Heart left ventricle (tissue), 16 donors: Measurements from ENCODE around the gene ELP1. TPM values are rescaled to one million over a fixed set of nuclear protein-coding genes. Genes with fewer than 3 reads are reported as not detected.

Source experiments
- ATAC-seq, 4 donors: fragments of 200-7000 bp; cut with Tn5 transposase; one replicate each; pipeline ENCODE4 v1.9.1; 2020 to 2022; ENCODE audit warnings: moderate library complexity in 4 of 4, mild to moderate bottlenecking in 3 of 4, moderate number of reproducible peaks in 1 of 4
- DNase-seq, 5 donors: peaks; one replicate each; pipeline ENCODE4 v3.0.0-alpha.2; 2020
- H3K27ac ChIP-seq, 12 donors: fragments of 200-600 bp; sonication (generic) in 4 of 12; one replicate each; pipeline versions ENCODE4 v1.5.0 to v1.8.0; 2016 to 2022; ENCODE audit warnings: mild to moderate bottlenecking in 2 of 12
- H3K27me3 ChIP-seq, 9 donors: fragments of 200-600 bp; sonication (generic) in 2 of 9; one replicate each; pipeline versions ENCODE4 v1.5.1 to v1.8.0; 2016 to 2022; ENCODE audit warnings: mild to moderate bottlenecking in 3 of 9
- H3K36me3 ChIP-seq, 9 donors: fragments of 200-600 bp; sonication (generic) in 2 of 9; one replicate each; pipeline versions ENCODE4 v1.5.0 to v1.8.0; 2018 to 2022; ENCODE audit warnings: mild to moderate bottlenecking in 2 of 9
- H3K4me1 ChIP-seq, 12 donors: fragments of 200-600 bp; sonication (generic) in 4 of 12; one replicate each; pipeline versions ENCODE4 v1.5.0 to v1.8.0; 2016 to 2022; ENCODE audit warnings: mild to moderate bottlenecking in 3 of 12
- H3K4me3 ChIP-seq, 12 donors: fragments of 200-600 bp; sonication (generic) in 4 of 12; one replicate each; pipeline versions ENCODE4 v1.5.0 to v1.8.0; 2017 to 2022; ENCODE audit warnings: mild to moderate bottlenecking in 9 of 12, moderate library complexity in 4 of 12
- H3K9me3 ChIP-seq, 12 donors: fragments of 200-600 bp; sonication (generic) in 4 of 12; one replicate each; pipeline versions ENCODE4 v1.5.0 to v1.8.0; 2016 to 2022; ENCODE audit warnings: mild to moderate bottlenecking in 1 of 12
- POLR2A ChIP-seq, 2 donors: fragments of 450-650 bp; IDR thresholded peaks; one replicate each; pipeline ENCODE4 v1.6.1; 2017; ENCODE audit warnings: antibody characterized with exemption in 2 of 2, mild to moderate bottlenecking in 2 of 2, moderate library complexity in 2 of 2
- WGBS, 4 donors: extraction: QIAGEN DNeasy Blood & Tissue Kit in 2 of 4; methylation state at CpG; one replicate each; pipeline versions ENCODE4 v1.1.5 to v1.1.7; 2013 to 2018; 5-methylcytosine and 5-hydroxymethylcytosine counted together
- intact Hi-C, 10 donors: fragments of 100-400 bp; cut with DNase I; formaldehyde crosslinking; loops; one replicate each; pipeline versions ENCODE4 v1.11.1 to v1.14.2; 2022
- polyA plus RNA-seq, 2 donors: library from polyadenylated mRNA; stranded (reverse); fragments of 200-250 nt; gene quantifications; one replicate each; pipeline ENCODE4 v1.2.3, GENCODE V29; 2013
- total RNA-seq, 9 donors: library from RNA; depleted of rRNA in 2 of 9; stranded (reverse); fragments of >200 nt in 2 of 9; fragmentation: NEBNext Ultra II Directional in 3 of 9; extraction: Animal tissue kit (Norgen Biotek cat#: 25700) in 3 of 9; gene quantifications; one replicate each; pipeline versions ENCODE4 v1.1.0 to v1.2.4, GENCODE V29; 2016 to 2023
- TF ChIP-seq, protein P1 (sequence below), 12 donors: fragments of 200-600 bp; sonication (generic) in 4 of 12; IDR thresholded peaks; one replicate each; pipeline versions ENCODE4 v1.5.0 to v1.8.0; 2018 to 2022; ENCODE audit warnings: antibody characterized with exemption in 12 of 12, mild to moderate bottlenecking in 5 of 12
- donor health status: ischemic (EF 13 %, LVEDD 7.1; RV severe dilation, severe dysfunction).
- donor health status: healthy with polysubstance abuse.
- donor health status: DM: no; HTN: yes; CAD: no.
- donor health status: DM: no; HTN: no; CAD: no.
- donor health status: ischemic (EF 25% LVEDD 6.9; RV normal size, moderate dysfunction).
- donor health status: ischemic (EF 25% LVEDD 5.7; RV mildly dilated, moderate dysfunction).
- donor health status: healthy.
- donor health status: DM: yes; HTN: yes; CAD: no.
- donor health status: ischemic (EF 35%, LVEDD 5.7; RV mildly dilated, moderate dysfunction).
- donor health status: nonischemic (EF 11% LVEDD 7.7; RV severe dilation, severe dysfunction).
- donor health status: DM: yes; HTN: yes; CAD: no.
- donor health status: PGD.
- donor health status: ischemic (EF 29% LVEDD 5.4; RV normal size, mild dysfunction).
- donor health status: nonischemic (EF 23%, LVEDD 6.1; RV moderate dilation, normal function).

The ELP1 gene
- total and polyA plus RNA-seq, 11 donors: 7.8 to 32.0 (median 20.5) TPM

GRCh38 chr9:108860764-108861163, 73.2 kb downstream of the ELP1 start:
- TF ChIP-seq POLR2A (IDR thresholded peaks at IDR 0.05): no peak
- TF ChIP-seq, protein P1, sequence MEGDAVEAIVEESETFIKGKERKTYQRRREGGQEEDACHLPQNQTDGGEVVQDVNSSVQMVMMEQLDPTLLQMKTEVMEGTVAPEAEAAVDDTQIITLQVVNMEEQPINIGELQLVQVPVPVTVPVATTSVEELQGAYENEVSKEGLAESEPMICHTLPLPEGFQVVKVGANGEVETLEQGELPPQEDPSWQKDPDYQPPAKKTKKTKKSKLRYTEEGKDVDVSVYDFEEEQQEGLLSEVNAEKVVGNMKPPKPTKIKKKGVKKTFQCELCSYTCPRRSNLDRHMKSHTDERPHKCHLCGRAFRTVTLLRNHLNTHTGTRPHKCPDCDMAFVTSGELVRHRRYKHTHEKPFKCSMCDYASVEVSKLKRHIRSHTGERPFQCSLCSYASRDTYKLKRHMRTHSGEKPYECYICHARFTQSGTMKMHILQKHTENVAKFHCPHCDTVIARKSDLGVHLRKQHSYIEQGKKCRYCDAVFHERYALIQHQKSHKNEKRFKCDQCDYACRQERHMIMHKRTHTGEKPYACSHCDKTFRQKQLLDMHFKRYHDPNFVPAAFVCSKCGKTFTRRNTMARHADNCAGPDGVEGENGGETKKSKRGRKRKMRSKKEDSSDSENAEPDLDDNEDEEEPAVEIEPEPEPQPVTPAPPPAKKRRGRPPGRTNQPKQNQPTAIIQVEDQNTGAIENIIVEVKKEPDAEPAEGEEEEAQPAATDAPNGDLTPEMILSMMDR (IDR thresholded peaks at IDR 0.05): no peak
- Histone ChIP-seq H3K4me1 (peaks cover 0 to 1% (median 0%) of the 10 kb centered on the region in 12 donors), H3K27ac (no peak overlapping the region), H3K4me3 (no peak overlapping the region), H3K27me3 (no peaks in the 10 kb centered on the region), H3K36me3 (no peaks in the 10 kb centered on the region), H3K9me3 (no peaks in the 10 kb centered on the region)
- ATAC-seq: no peak
- WGBS, 4 donors: 83 to 96% (median 95%) methylated on average over 1 to 2 of the region's 2 CpGs
- intact Hi-C loops: no loop called here
- no peak for DNase-seq

DNA sequence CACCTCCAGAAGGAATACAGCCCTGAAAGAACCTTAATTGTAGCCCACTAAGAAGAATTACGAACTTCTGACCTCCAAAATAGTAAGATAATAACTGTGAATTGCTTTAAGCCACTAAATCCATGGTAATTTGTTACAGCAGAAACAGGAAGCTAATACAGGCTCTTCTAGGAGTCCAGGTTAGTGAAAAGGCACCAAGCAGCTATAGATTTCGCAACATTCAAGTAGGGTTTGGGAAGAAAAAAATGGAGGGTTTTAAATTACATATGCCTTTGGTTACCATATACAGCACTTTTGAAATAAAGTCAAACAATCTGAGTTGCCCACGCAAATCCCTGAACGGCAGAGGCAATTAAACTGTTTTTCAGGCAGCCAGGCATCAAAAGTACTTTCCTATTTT, 73.6 kb downstream of the ELP1 start:
- H3K36me3 ChIP-seq: no peaks in the 10 kb centered on the region
- no peak for ATAC-seq
- H3K4me1 ChIP-seq: no peaks in the 10 kb centered on the region
- DNase-seq: no peak
- TF ChIP-seq, protein P1 (IDR thresholded peaks at IDR 0.05): no peak
- no peak for TF ChIP-seq POLR2A (IDR thresholded peaks at IDR 0.05)
- no peak overlapping the region for H3K27ac ChIP-seq
- no peaks in the 10 kb centered on the region for H3K27me3 ChIP-seq
- intact Hi-C loops: no loop called here
- 83 to 92% (median 91%) methylated on average over 4 of the region's 4 CpGs for WGBS, 4 donors
- no peak overlapping the region for H3K4me3 ChIP-seq
- H3K9me3 ChIP-seq: no peaks in the 10 kb centered on the region

DNA sequence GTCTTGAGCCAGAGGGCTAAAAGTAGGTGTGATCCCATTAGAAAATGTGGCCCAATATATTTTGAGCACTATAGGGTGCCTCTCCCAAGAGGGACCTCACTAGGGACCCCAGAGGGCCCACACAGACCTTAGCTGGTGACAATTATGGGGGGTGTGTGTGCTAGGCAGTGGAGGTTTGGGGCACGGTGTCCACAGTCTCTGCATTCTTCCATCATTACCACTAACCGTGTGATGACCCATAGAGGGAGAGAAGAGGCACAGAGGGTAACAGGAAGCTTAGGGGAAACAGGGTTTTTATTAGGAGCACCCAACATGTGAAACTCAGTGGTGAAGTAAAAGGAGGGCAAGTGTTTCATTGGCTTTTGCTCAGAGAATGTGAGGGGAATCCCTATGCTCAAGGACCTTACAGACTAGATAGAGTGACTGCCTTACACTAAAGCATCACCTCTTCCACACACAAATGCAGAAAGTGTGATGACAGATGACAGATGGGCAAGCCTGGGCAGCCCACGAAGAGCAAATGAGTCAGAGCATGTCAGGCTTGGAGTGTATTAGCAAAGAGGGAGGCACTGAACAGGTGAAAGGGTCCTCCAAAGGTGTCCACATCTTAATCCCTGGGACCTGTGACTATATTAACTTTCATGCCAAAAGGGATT, 74.3 kb downstream of the ELP1 start:
- Histone ChIP-seq H3K4me1 (no peaks in the 10 kb centered on the region), H3K27ac (no peak overlapping the region), H3K27me3 (no peaks in the 10 kb centered on the region), H3K9me3 (no peaks in the 10 kb centered on the region), H3K4me3 (no peak overlapping the region), H3K36me3 (no peaks in the 10 kb centered on the region)
- DNase-seq (no peak), ATAC-seq (no peak)
- no peak for TF ChIP-seq POLR2A (IDR thresholded peaks at IDR 0.05)
- TF ChIP-seq, protein P1 (IDR thresholded peaks at IDR 0.05): no peak
- whole genome bisulfite sequencing, 4 donors: 65 to 79% (median 77%) methylated on average over 3 of the region's 3 CpGs
- intact Hi-C loops: no loop called here

GRCh38 chr9:108857572-108857971, 76.4 kb downstream of the ELP1 start:
- TF ChIP-seq POLR2A (IDR thresholded peaks at IDR 0.05): no peak
- TF ChIP-seq, protein P1 (IDR thresholded peaks at IDR 0.05): no peak
- no peak for DNase-seq
- 83 to 94% (median 92%) methylated on average over 6 of the region's 6 CpGs for WGBS, 4 donors

More at GRCh38 chr9:108857572-108857971, 76.4 kb downstream of the ELP1 start:
- no peak for ATAC-seq
- no peaks in the 10 kb centered on the region for H3K36me3 ChIP-seq
- H3K27me3 ChIP-seq: no peaks in the 10 kb centered on the region
- H3K27ac ChIP-seq: no peak overlapping the region
- H3K4me3 ChIP-seq: no peak overlapping the region
- H3K9me3 ChIP-seq: no peaks in the 10 kb centered on the region
- intact Hi-C loops: no loop called here
- H3K4me1 ChIP-seq: no peaks in the 10 kb centered on the region
